ENCODE measurements around the gene CLDN9.
A peak's percentile ranks its signal among the peaks of the same experiment; 100 is the strongest.
"Not testable (repeated sequence)": the region's sequence is repeated elsewhere in the genome, so short reads cannot be mapped to it uniquely, and the experiment has no call there.

Gene CLDN9

DNA sequence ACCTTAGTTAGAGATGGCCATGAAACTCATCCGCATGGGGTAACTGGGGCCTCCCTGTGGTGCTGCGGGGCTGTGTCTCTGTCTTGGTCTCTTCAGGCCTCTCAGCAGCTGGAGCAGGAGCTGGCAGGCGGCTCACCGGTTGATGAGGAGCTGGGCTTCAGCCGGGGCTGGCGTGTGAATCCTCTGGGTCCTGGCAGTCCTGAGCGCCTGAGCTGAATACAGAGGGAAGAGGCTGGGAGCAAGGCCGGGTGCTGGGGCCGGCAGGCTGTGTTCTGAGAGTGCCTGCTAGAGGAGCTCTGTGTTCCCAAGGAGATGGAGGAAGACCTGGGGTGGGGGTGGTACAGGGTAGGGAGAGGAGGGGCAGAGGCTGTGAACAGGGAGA is 43.0 kb downstream of the CLDN9 start:
- not testable (repeated sequence) for H3K36me3 ChIP-seq (ENCODE audit: insufficient read depth, low read length); H3K9me3 ChIP-seq (ENCODE audit: low read length); H3K27ac ChIP-seq (ENCODE audit: low read depth, low read length); H3K9ac ChIP-seq (ENCODE audit: low read length); H3K4me3 ChIP-seq (ENCODE audit: low read depth in 1 of 2, low read length in 2 of 2); H3K4me1 ChIP-seq (ENCODE audit: insufficient read depth, low read length)
- peaks cover 0 to 12% of the 10 kb centered on the region in 2 donors for H3K27me3 ChIP-seq (ENCODE audit: control insufficient read depth in 1 of 2, insufficient read depth in 2 of 2, low read length in 2 of 2)

DNA sequence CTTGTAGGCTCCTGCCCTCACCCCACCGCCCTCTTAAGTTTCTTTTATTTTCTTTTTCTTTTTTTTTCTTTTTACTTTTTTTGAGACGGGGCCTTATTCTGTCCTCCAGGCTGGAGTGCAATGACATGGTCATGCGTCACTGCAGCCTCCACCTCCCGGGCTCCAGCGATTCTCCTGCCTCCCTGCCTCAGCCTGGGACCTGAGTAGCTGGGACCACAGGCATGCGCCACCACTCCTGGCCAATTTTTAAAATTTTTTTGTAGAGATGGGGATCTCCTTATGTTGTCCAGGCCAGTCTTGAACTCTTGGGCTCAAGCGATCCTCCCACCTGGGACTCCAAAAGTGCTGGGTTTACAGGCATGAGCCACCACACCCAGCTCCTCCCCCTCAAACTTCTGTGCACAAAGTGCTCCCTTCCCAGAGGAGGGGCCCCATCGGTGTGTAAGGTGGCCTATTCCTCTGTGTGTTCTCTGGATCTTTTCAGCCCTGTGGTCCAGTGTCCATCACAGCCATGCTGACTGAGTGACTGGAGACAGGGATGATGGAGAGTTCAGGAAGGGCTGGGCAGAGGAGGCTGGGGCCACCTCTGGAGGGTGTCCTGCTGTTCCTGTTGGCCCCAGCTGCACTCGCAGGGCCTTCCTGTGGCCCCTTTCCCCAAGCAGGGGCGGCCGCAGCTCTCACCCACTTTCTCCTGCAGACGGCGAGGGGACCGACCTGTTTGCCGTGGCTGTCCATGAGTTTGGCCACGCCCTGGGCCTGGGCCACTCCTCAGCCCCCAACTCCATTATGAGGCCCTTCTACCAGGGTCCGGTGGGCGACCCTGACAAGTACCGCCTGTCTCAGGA is 43.8 kb downstream of the CLDN9 start:
- Histone ChIP-seq H3K27ac (ENCODE audit: low read depth, low read length) (no peak overlapping the region), H3K36me3 (ENCODE audit: insufficient read depth, low read length) (no peaks in the 10 kb centered on the region), H3K4me3 (ENCODE audit: low read depth in 1 of 2, low read length in 2 of 2) (no peak overlapping the region), H3K9ac (ENCODE audit: low read length) (no peak overlapping the region), H3K4me1 (ENCODE audit: insufficient read depth, low read length) (peaks cover 6% of the 10 kb centered on the region), H3K9me3 (ENCODE audit: low read length) (no peaks in the 10 kb centered on the region), H3K27me3 (ENCODE audit: control insufficient read depth in 1 of 2, insufficient read depth in 2 of 2, low read length in 2 of 2) (peaks cover 0 to 12% of the 10 kb centered on the region in 2 donors)

DNA sequence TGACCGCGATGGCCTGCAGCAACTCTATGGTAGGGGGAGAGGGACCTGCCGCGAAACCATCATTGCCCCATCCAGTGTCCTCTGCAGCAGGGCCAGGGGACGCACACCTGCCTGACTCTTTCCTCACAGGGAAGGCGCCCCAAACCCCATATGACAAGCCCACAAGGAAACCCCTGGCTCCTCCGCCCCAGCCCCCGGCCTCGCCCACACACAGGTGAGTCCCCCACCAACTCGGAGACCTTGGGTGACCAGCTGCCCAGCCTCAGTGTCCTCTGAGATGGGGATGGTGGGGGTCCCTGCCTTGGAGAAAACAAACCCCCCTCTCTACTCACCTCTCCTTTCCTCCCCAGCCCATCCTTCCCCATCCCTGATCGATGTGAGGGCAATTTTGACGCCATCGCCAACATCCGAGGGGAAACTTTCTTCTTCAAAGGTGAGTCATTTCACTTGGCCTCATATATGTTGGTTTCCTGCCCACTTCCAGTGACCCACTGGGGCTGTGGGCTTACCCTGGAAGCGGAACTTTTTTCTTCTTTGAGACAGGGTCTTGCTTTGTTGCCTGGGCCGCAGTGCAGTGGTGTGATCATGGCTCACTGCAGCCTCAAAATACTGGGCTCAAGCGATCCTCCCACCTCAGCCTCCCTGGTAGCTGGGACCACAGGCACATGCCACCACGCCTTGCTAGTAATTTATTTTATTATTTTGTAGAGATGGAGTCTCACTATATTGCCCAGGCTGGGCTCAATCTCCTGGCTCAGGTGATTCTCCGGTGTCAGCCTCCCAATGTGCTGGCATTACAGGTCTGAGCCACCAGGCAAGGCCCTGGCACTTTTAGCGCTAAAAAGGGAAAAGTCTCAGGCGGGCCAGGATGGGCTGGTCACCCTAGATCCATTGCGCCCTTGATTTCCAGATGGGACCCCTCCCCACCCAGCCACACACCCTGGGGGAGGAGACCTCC is 44.7 kb downstream of the CLDN9 start:
- Histone ChIP-seq H3K9me3 (ENCODE audit: low read length) (no peaks in the 10 kb centered on the region), H3K36me3 (ENCODE audit: insufficient read depth, low read length) (no peaks in the 10 kb centered on the region), H3K27ac (ENCODE audit: low read depth, low read length) (no peak overlapping the region), H3K9ac (ENCODE audit: low read length) (no peak overlapping the region), H3K27me3 (ENCODE audit: control insufficient read depth in 1 of 2, insufficient read depth in 2 of 2, low read length in 2 of 2) (peaks cover 0 to 12% of the 10 kb centered on the region in 2 donors), H3K4me3 (ENCODE audit: low read depth in 1 of 2, low read length in 2 of 2) (no peak overlapping the region), H3K4me1 (ENCODE audit: insufficient read depth, low read length) (peaks cover 6% of the 10 kb centered on the region)

DNA sequence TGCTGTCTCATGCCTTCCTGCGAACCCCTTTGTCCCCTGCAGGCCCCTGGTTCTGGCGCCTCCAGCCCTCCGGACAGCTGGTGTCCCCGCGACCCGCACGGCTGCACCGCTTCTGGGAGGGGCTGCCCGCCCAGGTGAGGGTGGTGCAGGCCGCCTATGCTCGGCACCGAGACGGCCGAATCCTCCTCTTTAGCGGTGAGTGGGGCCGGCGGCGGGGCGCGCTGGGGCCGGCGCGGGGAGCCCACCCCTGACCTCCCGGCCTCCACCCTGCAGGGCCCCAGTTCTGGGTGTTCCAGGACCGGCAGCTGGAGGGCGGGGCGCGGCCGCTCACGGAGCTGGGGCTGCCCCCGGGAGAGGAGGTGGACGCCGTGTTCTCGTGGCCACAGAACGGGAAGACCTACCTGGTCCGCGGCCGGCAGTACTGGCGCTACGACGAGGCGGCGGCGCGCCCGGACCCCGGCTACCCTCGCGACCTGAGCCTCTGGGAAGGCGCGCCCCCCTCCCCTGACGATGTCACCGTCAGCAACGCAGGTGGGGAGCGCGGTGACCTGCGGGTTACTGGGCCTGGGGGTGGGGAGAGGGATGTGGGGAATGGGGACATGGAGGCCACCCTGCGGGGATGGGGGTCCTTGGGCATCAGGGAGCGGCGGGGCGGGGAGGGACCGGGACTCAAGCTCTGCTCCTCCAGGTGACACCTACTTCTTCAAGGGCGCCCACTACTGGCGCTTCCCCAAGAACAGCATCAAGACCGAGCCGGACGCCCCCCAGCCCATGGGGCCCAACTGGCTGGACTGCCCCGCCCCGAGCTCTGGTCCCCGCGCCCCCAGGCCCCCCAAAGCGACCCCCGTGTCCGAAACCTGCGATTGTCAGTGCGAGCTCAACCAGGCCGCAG is 45.7 kb downstream of the CLDN9 start:
- Histone ChIP-seq H3K9me3 (ENCODE audit: low read length) (no peaks in the 10 kb centered on the region), H3K27ac (ENCODE audit: low read depth, low read length) (no peak overlapping the region), H3K4me3 (ENCODE audit: low read depth in 1 of 2, low read length in 2 of 2) (peak overlapping the region; percentile 58 to 65), H3K27me3 (ENCODE audit: control insufficient read depth in 1 of 2, insufficient read depth in 2 of 2, low read length in 2 of 2) (peaks cover 0 to 12% of the 10 kb centered on the region in 2 donors), H3K9ac (ENCODE audit: low read length) (no peak overlapping the region), H3K36me3 (ENCODE audit: insufficient read depth, low read length) (no peaks in the 10 kb centered on the region), H3K4me1 (ENCODE audit: insufficient read depth, low read length) (peaks cover 6% of the 10 kb centered on the region)

DNA sequence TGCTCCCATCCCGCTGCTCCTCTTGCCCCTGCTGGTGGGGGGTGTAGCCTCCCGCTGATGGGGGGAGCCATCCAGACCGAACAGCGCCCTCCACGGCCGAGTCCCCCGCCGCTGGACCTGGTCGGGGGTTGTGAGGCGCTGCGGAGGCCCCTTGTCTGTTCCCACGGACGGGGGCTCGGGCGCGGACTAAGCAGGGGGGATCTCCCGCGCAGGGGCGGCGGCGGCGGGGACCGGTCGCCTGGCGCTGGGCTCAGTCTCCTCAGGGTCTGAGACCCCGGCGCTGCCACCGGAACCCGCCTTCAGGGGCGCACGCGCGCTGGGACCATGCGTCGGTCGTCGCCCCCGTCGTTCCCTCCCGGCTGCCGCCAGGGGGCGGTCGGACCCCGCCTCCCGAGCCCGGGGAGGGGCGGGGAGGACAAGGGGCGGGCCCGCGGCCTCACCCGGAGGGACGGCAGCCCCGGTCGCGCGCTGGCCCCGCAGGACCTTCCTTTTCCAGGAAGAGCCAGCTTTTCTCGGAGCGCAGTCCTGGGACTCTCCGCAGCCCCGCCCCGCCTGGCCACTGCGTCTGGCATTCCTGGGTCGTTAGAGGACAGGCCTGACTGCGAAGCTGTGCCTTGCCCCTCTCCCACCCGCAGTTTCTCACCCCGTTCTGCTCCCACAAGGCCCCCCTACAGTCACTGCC is 46.5 kb downstream of the CLDN9 start:
- Histone ChIP-seq H3K36me3 (ENCODE audit: insufficient read depth, low read length) (no peaks in the 10 kb centered on the region), H3K27me3 (ENCODE audit: control insufficient read depth in 1 of 2, insufficient read depth in 2 of 2, low read length in 2 of 2) (peaks cover 0 to 12% of the 10 kb centered on the region in 2 donors), H3K4me1 (ENCODE audit: insufficient read depth, low read length) (peaks cover 6% of the 10 kb centered on the region), H3K9ac (ENCODE audit: low read length) (no peak overlapping the region), H3K4me3 (ENCODE audit: low read depth in 1 of 2, low read length in 2 of 2) (peak overlapping the region; percentile 58 to 65), H3K9me3 (ENCODE audit: low read length) (no peaks in the 10 kb centered on the region), H3K27ac (ENCODE audit: low read depth, low read length) (no peak overlapping the region)

DNA sequence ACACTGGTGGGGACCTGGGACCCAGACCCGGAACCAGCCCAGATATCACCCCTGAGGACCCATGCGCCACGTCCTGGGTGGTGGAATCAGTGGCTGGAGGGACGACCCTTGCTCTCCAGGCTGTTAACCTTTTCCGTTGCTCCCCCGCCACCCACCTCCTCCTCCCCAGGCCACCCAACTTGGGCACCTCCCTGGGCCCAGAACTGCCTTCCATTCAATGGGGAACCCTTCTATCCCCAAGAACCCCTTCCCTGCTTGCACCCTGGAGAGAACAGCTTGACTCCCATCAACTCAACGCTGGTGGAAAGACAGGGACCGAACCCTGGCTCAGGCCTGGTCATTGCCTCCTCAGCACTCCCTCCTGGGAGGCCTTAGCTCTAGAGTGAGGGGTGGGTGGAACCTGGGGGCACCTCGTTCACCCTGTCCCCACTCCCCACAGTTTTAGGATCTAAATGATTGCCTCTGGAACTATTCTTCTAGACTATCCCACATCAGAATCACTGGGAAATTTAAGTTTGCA is 47.1 kb downstream of the CLDN9 start:
- no peak overlapping the region for H3K9ac ChIP-seq (ENCODE audit: low read length)
- H3K36me3 ChIP-seq (ENCODE audit: insufficient read depth, low read length), result no peaks in the 10 kb centered on the region
- H3K27ac ChIP-seq (ENCODE audit: low read depth, low read length), result no peak overlapping the region
- H3K9me3 ChIP-seq (ENCODE audit: low read length), result no peaks in the 10 kb centered on the region
- H3K27me3 ChIP-seq (ENCODE audit: control insufficient read depth in 1 of 2, insufficient read depth in 2 of 2, low read length in 2 of 2), result peaks cover 0 to 12% of the 10 kb centered on the region in 2 donors
- H3K4me3 ChIP-seq (ENCODE audit: low read depth in 1 of 2, low read length in 2 of 2), result peak overlapping the region; percentile 58 to 65
- peaks cover 6% of the 10 kb centered on the region for H3K4me1 ChIP-seq (ENCODE audit: insufficient read depth, low read length)

DNA sequence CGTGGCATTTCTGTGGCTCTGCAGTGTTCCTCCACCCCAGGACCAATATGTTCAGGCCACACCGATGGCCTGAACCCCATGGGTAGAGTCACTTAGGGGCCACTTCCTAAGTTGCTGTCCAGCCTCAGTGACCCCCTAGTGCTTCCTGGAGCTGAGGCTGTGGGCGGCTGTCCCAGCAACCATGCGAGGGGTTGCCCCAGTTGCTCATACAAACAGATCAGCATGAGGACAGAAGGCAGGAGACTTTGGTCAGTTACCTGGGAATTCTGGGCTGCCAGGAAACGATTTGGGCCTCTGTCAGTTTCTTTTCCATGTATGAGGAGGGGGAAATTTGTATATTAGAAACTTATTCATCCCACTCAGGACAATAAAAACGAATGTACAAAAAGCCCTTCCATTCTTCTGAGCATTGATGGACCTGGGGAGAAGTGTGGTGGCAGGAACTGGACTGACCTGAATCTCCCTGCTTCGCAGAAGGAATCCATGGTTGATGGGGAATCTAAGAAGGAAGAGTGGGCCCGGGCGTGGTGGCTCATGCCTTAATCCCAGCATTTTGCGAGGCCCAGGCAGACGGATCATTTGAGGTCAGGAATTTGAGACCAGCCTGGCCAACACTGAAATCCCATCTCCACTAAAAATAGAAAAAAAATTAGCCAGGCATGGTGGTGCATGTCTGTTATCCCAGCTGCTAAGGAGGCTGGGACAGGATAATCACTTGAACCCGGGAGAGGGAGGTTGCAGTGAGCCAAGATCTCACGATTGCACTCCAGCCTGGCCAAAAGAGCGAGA is 47.8 kb downstream of the CLDN9 start:
- H3K27me3 ChIP-seq (ENCODE audit: control insufficient read depth in 1 of 2, insufficient read depth in 2 of 2, low read length in 2 of 2), result peaks cover 0 to 12% of the 10 kb centered on the region in 2 donors
- H3K9ac ChIP-seq (ENCODE audit: low read length), result no peak overlapping the region
- H3K27ac ChIP-seq (ENCODE audit: low read depth, low read length), result no peak overlapping the region
- H3K4me1 ChIP-seq (ENCODE audit: insufficient read depth, low read length), result peaks cover 11% of the 10 kb centered on the region
- no peaks in the 10 kb centered on the region for H3K9me3 ChIP-seq (ENCODE audit: low read length)
- no peaks in the 10 kb centered on the region for H3K36me3 ChIP-seq (ENCODE audit: insufficient read depth, low read length)
- no peak overlapping the region for H3K4me3 ChIP-seq (ENCODE audit: low read depth in 1 of 2, low read length in 2 of 2)

DNA sequence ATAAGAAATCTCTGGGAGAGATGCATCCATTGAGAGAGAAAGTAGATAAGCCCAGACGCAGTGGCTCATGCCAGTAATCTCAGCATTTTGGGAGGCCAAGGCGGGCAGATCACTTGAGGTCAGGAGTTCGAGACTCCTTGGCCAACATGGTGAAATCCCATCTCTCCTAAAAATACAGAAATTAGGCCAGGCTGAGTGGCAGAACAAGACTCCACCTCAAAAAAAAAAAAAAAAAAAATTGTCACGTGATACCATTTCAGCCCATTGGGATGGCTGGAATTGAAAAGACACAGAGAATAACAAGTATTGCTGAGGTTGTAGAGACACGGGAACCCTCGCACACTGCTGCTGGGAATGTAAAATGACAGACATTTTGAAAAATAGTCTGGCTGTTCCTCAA is 49.8 kb downstream of the CLDN9 start:
- Histone ChIP-seq H3K9me3 (ENCODE audit: low read length) (no peaks in the 10 kb centered on the region), H3K4me3 (ENCODE audit: low read depth in 1 of 2, low read length in 2 of 2) (no peak overlapping the region), H3K27me3 (ENCODE audit: control insufficient read depth in 1 of 2, insufficient read depth in 2 of 2, low read length in 2 of 2) (peaks cover 0 to 12% of the 10 kb centered on the region in 2 donors), H3K36me3 (ENCODE audit: insufficient read depth, low read length) (no peaks in the 10 kb centered on the region), H3K9ac (ENCODE audit: low read length) (no peak overlapping the region), H3K27ac (ENCODE audit: low read depth, low read length) (no peak overlapping the region), H3K4me1 (ENCODE audit: insufficient read depth, low read length) (peaks cover 12% of the 10 kb centered on the region)

DNA sequence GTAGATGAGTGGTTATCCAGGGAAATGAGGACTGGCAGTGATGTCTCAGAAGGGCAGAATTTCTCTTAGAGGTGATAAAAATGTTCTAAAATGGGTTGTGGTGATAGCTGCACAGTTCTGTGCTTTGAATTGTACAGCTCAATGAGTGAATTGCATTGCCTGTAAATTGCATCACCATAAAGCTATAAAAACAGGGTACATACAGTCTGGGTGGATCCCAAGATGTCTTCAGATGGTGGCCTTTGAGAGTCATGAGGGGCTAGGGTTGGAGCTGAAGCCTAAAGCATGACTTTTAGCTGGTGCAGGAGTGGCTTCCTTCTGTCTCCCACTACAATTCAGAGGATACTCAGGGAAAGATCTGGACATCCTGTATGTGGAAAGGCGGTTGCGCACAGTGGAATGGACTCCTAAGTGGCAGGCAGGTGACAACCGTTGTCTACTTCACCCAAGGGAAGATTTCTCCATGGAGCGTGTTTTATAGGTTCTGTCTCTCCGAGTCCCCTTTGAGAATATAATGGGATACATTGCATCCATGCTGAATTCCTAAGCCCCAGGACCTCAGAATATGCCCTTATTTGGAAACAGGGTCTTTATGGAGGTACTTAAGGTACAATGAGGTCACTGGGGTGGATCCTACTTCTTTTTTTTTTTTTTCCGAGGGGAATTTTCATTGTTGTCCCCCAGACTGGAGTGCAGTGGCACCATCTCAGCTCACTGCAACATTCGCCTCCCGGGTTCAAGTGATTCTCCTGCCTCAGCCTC is 51.1 kb downstream of the CLDN9 start:
- Histone ChIP-seq H3K4me3 (ENCODE audit: low read depth in 1 of 2, low read length in 2 of 2) (no peak overlapping the region), H3K9me3 (ENCODE audit: low read length) (no peaks in the 10 kb centered on the region), H3K27me3 (ENCODE audit: control insufficient read depth in 1 of 2, insufficient read depth in 2 of 2, low read length in 2 of 2) (peaks cover 0 to 3% of the 10 kb centered on the region in 2 donors), H3K4me1 (ENCODE audit: insufficient read depth, low read length) (peaks cover 12% of the 10 kb centered on the region), H3K36me3 (ENCODE audit: insufficient read depth, low read length) (no peaks in the 10 kb centered on the region), H3K9ac (ENCODE audit: low read length) (no peak overlapping the region), H3K27ac (ENCODE audit: low read depth, low read length) (no peak overlapping the region)

Data from muscle layer of colon (tissue), 2 donors.